H1 (cell line): ENCODE results near the gene DENND11. TPM values are rescaled to one million over a fixed set of nuclear protein-coding genes. Genes with fewer than 3 reads are reported as not detected.

Experiments
- CTCF ChIA-PET: fragments of 300-600 bp; sonication (Branson Sonifier 250); formaldehyde crosslinking; loops from one replicate; lab custom pipeline; 2021; ENCODE audit not compliant: partially characterized antibody; lab: Charles Lee
- POLR2A ChIA-PET: fragments of 300-600 bp; sonication (Branson Sonifier 250); formaldehyde crosslinking; loops from one replicate; lab custom pipeline; 2021; ENCODE audit warnings: inconsistent platforms; ENCODE audit not compliant: partially characterized antibody; lab: Charles Lee
- DNase-seq, 2 experiments: peaks; one replicate each; pipeline versions ENCODE4 v3.0.0 to v3.0.0-alpha.2; 2010 to 2022; ENCODE audit warnings: low spot score in 2 of 2, low read depth in 1 of 2, mixed read lengths in 1 of 2
- FAIRE-seq: peaks from 2 replicates; lab custom pipeline; 2011; peaks lifted over from hg19 to GRCh38; lab: Jason Lieb, UNC
- H2AFZ ChIP-seq: 2 replicates; pipeline ENCODE4 v1.8.1; 2012; ENCODE audit warnings: low read length, inconsistent platforms
- H2AK5ac ChIP-seq: 2 replicates; pipeline ENCODE4 v1.6.1; 2013; ENCODE audit warnings: low read depth, low read length
- H2BK120ac ChIP-seq: replicated peaks from 2 replicates; pipeline ENCODE3; 2013; ENCODE audit warnings: low read depth, low read length, inconsistent platforms
- H2BK12ac ChIP-seq: 2 replicates; pipeline ENCODE4 v1.6.1; 2013; ENCODE audit warnings: low read depth, low read length
- H2BK15ac ChIP-seq: 2 replicates; pipeline ENCODE4 v1.6.1; 2013; ENCODE audit warnings: low read length
- H2BK20ac ChIP-seq: 2 replicates; pipeline ENCODE4 v1.6.1; 2013; ENCODE audit warnings: low read length
- H2BK5ac ChIP-seq: 2 replicates; pipeline ENCODE4 v1.6.1; 2013; ENCODE audit warnings: low read depth, low read length
- H3K14ac ChIP-seq: 2 replicates; pipeline ENCODE4 v1.6.1; 2013; ENCODE audit warnings: inconsistent platforms; ENCODE audit not compliant: insufficient read length
- H3K18ac ChIP-seq: 2 replicates; pipeline ENCODE4 v1.6.1; 2013; ENCODE audit warnings: low read length; ENCODE audit errors: extremely low read depth
- H3K23ac ChIP-seq: 2 replicates; pipeline ENCODE4 v1.6.1; 2013; ENCODE audit warnings: inconsistent platforms; ENCODE audit not compliant: insufficient read length
- H3K23me2 ChIP-seq: 2 replicates; pipeline ENCODE4 v1.6.1; 2013; ENCODE audit warnings: low read depth, low read length
- H3K27ac ChIP-seq: 2 replicates; pipeline ENCODE4 v1.6.1; 2011; ENCODE audit warnings: low read depth, low read length, inconsistent platforms
- H3K27me3 ChIP-seq, 4 experiments: replicated peaks in 1 of 4; 1 replicate in 1 of 4; 2 replicates in 3 of 4; pipeline versions ENCODE4 v1.6.1 to v1.8.1; 2011 to 2013; ENCODE audit warnings: low read length in 3 of 4, mild to moderate bottlenecking in 3 of 4, inconsistent platforms in 2 of 4, mixed read lengths in 2 of 4, moderate library complexity in 1 of 4; ENCODE audit not compliant: control insufficient read depth in 3 of 4, insufficient read depth in 3 of 4; ENCODE audit errors: extremely low read depth in 1 of 4
- H3K36me3 ChIP-seq, 4 experiments: 2 replicates each; pipeline versions ENCODE4 v1.6.1 to v1.8.1; 2011 to 2013; ENCODE audit warnings: mild to moderate bottlenecking in 4 of 4, low read length in 3 of 4, moderate library complexity in 2 of 4, control low read depth in 1 of 4, inconsistent platforms in 1 of 4; ENCODE audit not compliant: insufficient read depth in 4 of 4, control insufficient read depth in 2 of 4
- H3K4ac ChIP-seq: replicated peaks from 2 replicates; pipeline ENCODE3; 2013; ENCODE audit warnings: low read length, low read depth, mixed read lengths, inconsistent platforms; ENCODE audit not compliant: insufficient read length
- H3K4me1 ChIP-seq, 4 experiments: replicated peaks in 1 of 4; 1 replicate in 1 of 4; 2 replicates in 3 of 4; pipeline versions ENCODE4 v1.6.1 to v1.8.1; 2011 to 2013; ENCODE audit warnings: low read length in 3 of 4, inconsistent platforms in 2 of 4, mixed read lengths in 1 of 4; ENCODE audit not compliant: insufficient read depth in 4 of 4, control insufficient read depth in 3 of 4
- H3K4me2 ChIP-seq, 2 experiments: 2 replicates each; pipeline versions ENCODE4 v1.6.1 to v1.8.1; 2011 to 2013; ENCODE audit warnings: low read depth in 2 of 2, low read length in 2 of 2, control low read depth in 1 of 2, inconsistent platforms in 1 of 2, mild to moderate bottlenecking in 1 of 2; ENCODE audit not compliant: insufficient read depth in 1 of 2
- H3K4me3 ChIP-seq, 4 experiments: fragments of 200-600, 300-600 bp in 1 of 4; sonication (generic), shearing (Covaris generic), sonication (Bioruptor Twin) in 1 of 4; 2 replicates each; pipeline versions ENCODE4 v1.5.1 to v1.8.1; 2011 to 2016; ENCODE audit warnings: low read length in 4 of 4, low read depth in 3 of 4, control low read depth in 2 of 4, inconsistent platforms in 2 of 4, mild to moderate bottlenecking in 2 of 4, mixed read lengths in 1 of 4, moderate library complexity in 1 of 4; ENCODE audit not compliant: insufficient read depth in 2 of 4; ENCODE audit errors: extremely low read depth in 1 of 4
- H3K56ac ChIP-seq: replicated peaks from 2 replicates; pipeline ENCODE3; 2013; ENCODE audit warnings: low read depth, mild to moderate bottlenecking, mixed read lengths, low read length, inconsistent platforms; ENCODE audit not compliant: insufficient read length
- H3K79me1 ChIP-seq: 2 replicates; pipeline ENCODE4 v1.6.1; 2013; ENCODE audit warnings: low read depth, low read length, control low read depth
- H3K79me2 ChIP-seq, 2 experiments: 2 replicates each; pipeline versions ENCODE4 v1.6.1 to v1.8.1; 2012 to 2013; ENCODE audit warnings: low read length in 2 of 2, mild to moderate bottlenecking in 2 of 2, inconsistent platforms in 1 of 2; ENCODE audit not compliant: insufficient read depth in 2 of 2, control insufficient read depth in 1 of 2
- H3K9ac ChIP-seq, 4 experiments: replicated peaks in 1 of 4; 1 replicate in 1 of 4; 2 replicates in 3 of 4; pipeline versions ENCODE4 v1.6.1 to v1.8.1; 2011 to 2013; ENCODE audit warnings: low read depth in 3 of 4, low read length in 3 of 4, control low read depth in 2 of 4, mild to moderate bottlenecking in 2 of 4, moderate library complexity in 2 of 4, inconsistent platforms in 1 of 4; ENCODE audit errors: extremely low read depth in 1 of 4
- H3K9me3 ChIP-seq, 2 experiments: 2 replicates each; pipeline versions ENCODE4 v1.6.1 to v1.8.1; 2012 to 2013; ENCODE audit warnings: mild to moderate bottlenecking in 2 of 2, moderate library complexity in 2 of 2, control low read depth in 1 of 2, inconsistent platforms in 1 of 2, low read depth in 1 of 2, low read length in 1 of 2, mixed read lengths in 1 of 2; ENCODE audit not compliant: insufficient read depth in 2 of 2
- H4K20me1 ChIP-seq, 2 experiments: replicated peaks in 1 of 2; 2 replicates each; pipeline versions ENCODE3 to v1.8.1; 2011 to 2013; ENCODE audit warnings: inconsistent platforms in 2 of 2, low read length in 2 of 2, mild to moderate bottlenecking in 1 of 2; ENCODE audit not compliant: insufficient read depth in 2 of 2, control insufficient read depth in 1 of 2
- H4K5ac ChIP-seq: 2 replicates; pipeline ENCODE4 v1.6.1; 2013; ENCODE audit warnings: low read length, low read depth, mixed read lengths, inconsistent platforms; ENCODE audit not compliant: insufficient read length
- H4K8ac ChIP-seq: 2 replicates; pipeline ENCODE4 v1.8.0; 2013; ENCODE audit warnings: mild to moderate bottlenecking, moderate library complexity, low read length, inconsistent platforms; ENCODE audit not compliant: insufficient read depth; ENCODE audit errors: extremely low read depth
- H4K91ac ChIP-seq: replicated peaks from 2 replicates; pipeline ENCODE3; 2013; ENCODE audit warnings: low read length, mixed read lengths, inconsistent platforms; ENCODE audit not compliant: insufficient read length
- ASH2L ChIP-seq: fragments of 200-600, 300-600 bp; sonication (generic); IDR thresholded peaks from one replicate; pipeline ENCODE4 v1.7.1; 2017; ENCODE audit warnings: low read length
- CBX5 ChIP-seq: fragments of 300-800, 300-1000 bp; sonication (generic); IDR thresholded peaks from 2 replicates; pipeline ENCODE4 v1.7.1; 2016; ENCODE audit warnings: antibody characterized with exemption, low read length, low read depth
- CEBPB ChIP-seq: IDR thresholded peaks from 2 replicates; pipeline ENCODE4 v1.6.1; 2012; ENCODE audit warnings: low read depth, low read length
- E2F6 ChIP-seq: IDR thresholded peaks from 2 replicates; pipeline ENCODE4 v1.6.1; 2012; ENCODE audit warnings: inconsistent platforms
- EP300 ChIP-seq, 2 experiments: IDR thresholded peaks; 1 replicate in 1 of 2; 2 replicates in 1 of 2; pipeline ENCODE4 v1.6.1; 2011 to 2012; ENCODE audit warnings: low read depth in 2 of 2, low read length in 2 of 2, mild to moderate bottlenecking in 2 of 2, borderline replicate concordance in 1 of 2, inconsistent platforms in 1 of 2, moderate library complexity in 1 of 2
- FOSL1 ChIP-seq: IDR thresholded peaks from 2 replicates; pipeline ENCODE4 v1.6.1; 2011; ENCODE audit warnings: mild to moderate bottlenecking, low read depth, low read length, moderate library complexity; ENCODE audit not compliant: insufficient read depth
- KDM4A ChIP-seq: IDR thresholded peaks from one replicate; pipeline ENCODE4 v1.7.1; 2012; ENCODE audit warnings: low read depth, mild to moderate bottlenecking, moderate library complexity, low read length, inconsistent platforms; ENCODE audit not compliant: severe bottlenecking
- KDM5A ChIP-seq: fragments of 200-600 bp; IDR thresholded peaks from 2 replicates; pipeline ENCODE4 v1.7.1; 2012; ENCODE audit warnings: mild to moderate bottlenecking, low read length, inconsistent platforms, mixed read lengths
- RNF2 ChIP-seq: fragments of 200-900, 300-1000 bp; sonication (generic); IDR thresholded peaks from 2 replicates; pipeline ENCODE4 v1.7.1; 2016; ENCODE audit warnings: borderline replicate concordance, low read depth, mild to moderate bottlenecking, antibody characterized with exemption, low read length; ENCODE audit not compliant: poor library complexity, severe bottlenecking; ENCODE audit errors: missing control alignments
- SIRT6 ChIP-seq: IDR thresholded peaks from one replicate; pipeline ENCODE4 v1.7.1; 2012; ENCODE audit warnings: low read length, inconsistent platforms
- SP2 ChIP-seq: IDR thresholded peaks from 2 replicates; pipeline ENCODE4 v1.6.1; 2012; ENCODE audit warnings: mild to moderate bottlenecking, low read length, inconsistent platforms
- SRF ChIP-seq: IDR thresholded peaks from 2 replicates; pipeline ENCODE4 v1.6.1; 2011; ENCODE audit warnings: mild to moderate bottlenecking, low read depth, low read length, moderate library complexity
- SUZ12 ChIP-seq: fragments of 200-600 bp; sonication (generic); IDR thresholded peaks from 2 replicates; pipeline ENCODE4 v1.6.1; 2012; ENCODE audit warnings: mild to moderate bottlenecking, inconsistent platforms, low read length, moderate library complexity, mixed read lengths
- WGBS, 2 experiments: shearing (Covaris generic) in 1 of 2; methylation state at CpG; one replicate each; pipeline versions ENCODE4 v1.1.6 to v1.1.7; 2013 to 2015; ENCODE audit warnings: low lambda C conversion rate in 2 of 2, mixed read lengths in 2 of 2, inconsistent platforms in 1 of 2, low coverage in 1 of 2, missing lambda C conversion rate in 1 of 2; ENCODE audit not compliant: insufficient replicate concordance in 2 of 2, insufficient coverage in 1 of 2, insufficient read length in 1 of 2; ENCODE audit errors: extremely low coverage in 1 of 2, missing lambda C conversion rate in 1 of 2; 5-methylcytosine and 5-hydroxymethylcytosine counted together
- polyA plus RNA-seq, 7 experiments: library from polyadenylated mRNA; depleted of rRNA in 3 of 7; stranded (reverse) in 5 of 7; unstranded in 2 of 7; fragments of >200 nt in 5 of 7; fragments of 200-250 nt in 2 of 7; gene quantifications; 1 replicate in 5 of 7; 2 replicates in 1 of 7; 4 replicates in 1 of 7; pipeline versions ENCODE4 v1.2.1 to v1.2.3, GENCODE V29; 2011 to 2013; ENCODE audit warnings: missing spikeins in 2 of 7, mixed read lengths in 2 of 7
- total RNA-seq: library from RNA; stranded (reverse); fragmentation: NEBNext Ultra II Directional; extraction: Animal tissue kit (Norgen Biotek cat#: 25700); gene quantifications from 2 replicates; pipeline ENCODE4 v1.2.1, GENCODE V29; 2021

DENND11 gene
- total and polyA plus RNA-seq, 2 of the 8 experiments (the other 6 are each of a cell fraction or from before 2014, with no cell fraction given) = 8.0 to 26.8 TPM

GRCh38 chr7:141686074-141686473, 15.9 kb downstream of the DENND11 start:
- H3K9me3 ChIP-seq = no peaks in the 10 kb centered on the region
- TF ChIP-seq SUZ12 (no peak), RNF2 (no peak), CEBPB (no peak), KDM4A (no peak), ASH2L (no peak), SRF (no peak), SIRT6 (no peak), CBX5 (no peak), KDM5A (no peak), FOSL1 (no peak), E2F6 (no peak), EP300 (IDR thresholded peaks at IDR 0.05; ENCODE audit: borderline replicate concordance in 1 of 2, low read depth in 2 of 2, low read length in 2 of 2) (no peak), SP2 (no peak)

More at GRCh38 chr7:141686074-141686473, 15.9 kb downstream of the DENND11 start:
- no peak overlapping the region for H3K56ac ChIP-seq
- no peak overlapping the region for H3K27ac ChIP-seq
- DNase-seq (no peak), FAIRE-seq (no peak)
- H3K4ac ChIP-seq = no peak overlapping the region
- H2BK120ac ChIP-seq = no peak overlapping the region
- H3K23me2 ChIP-seq = no peaks in the 10 kb centered on the region
- peaks cover 2 to 11% (median 8%) of the 10 kb centered on the region in 4 experiments; a peak in 6 of 8 replicates for H3K36me3 ChIP-seq
- H3K79me2 ChIP-seq = peaks cover 0 to 16% of the 10 kb centered on the region in 2 experiments; a peak in 2 of 4 replicates
- H4K20me1 ChIP-seq = peaks cover 0 to 2% of the 10 kb centered on the region in 2 experiments
- no peak overlapping the region for H2BK20ac ChIP-seq
- no peaks in the 10 kb centered on the region; the same call in 1 of the 2 replicates for H3K79me1 ChIP-seq
- no peak overlapping the region for H2BK5ac ChIP-seq
- H3K4me2 ChIP-seq = no peak overlapping the region
- H3K18ac ChIP-seq = no peak overlapping the region
- H3K23ac ChIP-seq = no peak overlapping the region
- no peak overlapping the region for H3K9ac ChIP-seq
- peaks cover 0 to 5% (median 2%) of the 10 kb centered on the region in 4 experiments; a peak in 3 of 7 replicates for H3K4me1 ChIP-seq
- H2AFZ ChIP-seq = no peak overlapping the region
- H4K8ac ChIP-seq = no peak overlapping the region
- no peak overlapping the region for H4K5ac ChIP-seq
- ChIA-PET POLR2A (no interaction called here), CTCF (interaction anchor here (1.2 to 8.5 kb wide), 2 partner anchors 10 to 11 kb away, joined by 6 to 62 read pairs; no protein-coding TSS in a partner anchor)
- no peak overlapping the region for H4K91ac ChIP-seq
- no peak overlapping the region for H3K4me3 ChIP-seq
- no peak overlapping the region for H2BK15ac ChIP-seq
- H3K27me3 ChIP-seq = no peaks in the 10 kb centered on the region
- 85% methylated on average over 3 of the region's 3 CpGs; no CpG with 5 or more reads in 1 of the 2 experiments for WGBS, 2 experiments
- no peak overlapping the region for H2BK12ac ChIP-seq
- H3K14ac ChIP-seq = no peak overlapping the region
- H2AK5ac ChIP-seq = no peak overlapping the region
